HG02970 (cell line): Measurements from ENCODE around the gene CENPN.

ENCODE experiments used
- ATAC-seq: cut with Tn5 transposase; IDR thresholded peaks from one replicate; pipeline ENCODE4 v1.9.1; 2021; ENCODE audit warnings: mild to moderate bottlenecking, moderate library complexity, moderate number of reproducible peaks; ENCODE audit not compliant: unreplicated experiment, low FRiP score

Gene CENPN, protein sequence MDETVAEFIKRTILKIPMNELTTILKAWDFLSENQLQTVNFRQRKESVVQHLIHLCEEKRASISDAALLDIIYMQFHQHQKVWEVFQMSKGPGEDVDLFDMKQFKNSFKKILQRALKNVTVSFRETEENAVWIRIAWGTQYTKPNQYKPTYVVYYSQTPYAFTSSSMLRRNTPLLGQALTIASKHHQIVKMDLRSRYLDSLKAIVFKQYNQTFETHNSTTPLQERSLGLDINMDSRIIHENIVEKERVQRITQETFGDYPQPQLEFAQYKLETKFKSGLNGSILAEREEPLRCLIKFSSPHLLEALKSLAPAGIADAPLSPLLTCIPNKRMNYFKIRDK

DNA sequence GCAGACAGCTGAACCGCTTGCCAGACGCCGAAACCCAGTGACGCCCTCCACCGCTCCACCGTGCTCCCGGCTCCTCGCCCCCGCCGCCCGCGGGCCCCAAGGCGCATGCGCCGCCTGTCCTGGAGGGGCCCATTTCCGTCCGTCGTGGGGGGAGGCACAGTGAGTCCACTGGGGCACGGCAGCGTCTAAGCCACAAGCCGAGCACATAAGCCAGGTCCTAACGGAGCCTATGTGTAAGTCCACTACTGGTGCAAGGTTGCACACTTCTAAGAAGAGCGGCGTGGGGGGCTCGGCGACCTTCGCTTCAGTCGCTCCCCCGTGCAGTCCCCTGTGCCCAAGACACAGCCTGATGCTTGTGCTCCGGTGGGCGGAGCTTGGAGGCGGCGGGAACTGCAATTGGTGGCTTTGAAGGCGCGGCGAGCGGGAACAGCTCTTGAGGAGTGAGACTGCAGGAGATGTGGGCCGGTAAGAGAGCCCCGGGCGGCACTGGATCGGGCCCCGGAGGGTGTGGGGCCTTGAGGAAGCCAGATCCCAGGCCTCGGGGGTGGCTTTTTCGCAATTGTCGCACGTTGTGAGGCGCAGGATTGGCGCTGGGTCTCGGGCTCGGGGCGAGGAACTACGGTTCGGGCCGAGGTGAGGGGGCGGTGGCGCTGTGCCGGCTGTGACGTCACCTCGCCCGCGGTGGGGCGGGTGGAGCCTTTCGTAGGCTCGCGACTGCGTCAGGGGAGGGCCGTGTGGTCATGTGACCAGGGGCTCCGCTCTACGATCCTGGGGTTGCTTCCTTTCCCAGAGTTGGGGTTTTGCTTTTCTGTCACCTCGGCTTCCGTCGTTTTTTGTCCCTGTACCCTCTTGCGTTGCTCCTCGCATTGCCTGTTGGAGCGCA lies at the start of gene CENPN, which contains the start of gene CMC2:
TSS of gene CENPN (plus strand) at position 402 of the 883 bp plus-strand sequence. CDS start 4,726 bp downstream, outside the sequence.
TSS of gene CMC2 (minus strand) at position 73 of the 883 bp plus-strand sequence. CDS start 9,491 bp downstream, outside the sequence.
- peak; percentile 81 for ATAC-seq

DNA sequence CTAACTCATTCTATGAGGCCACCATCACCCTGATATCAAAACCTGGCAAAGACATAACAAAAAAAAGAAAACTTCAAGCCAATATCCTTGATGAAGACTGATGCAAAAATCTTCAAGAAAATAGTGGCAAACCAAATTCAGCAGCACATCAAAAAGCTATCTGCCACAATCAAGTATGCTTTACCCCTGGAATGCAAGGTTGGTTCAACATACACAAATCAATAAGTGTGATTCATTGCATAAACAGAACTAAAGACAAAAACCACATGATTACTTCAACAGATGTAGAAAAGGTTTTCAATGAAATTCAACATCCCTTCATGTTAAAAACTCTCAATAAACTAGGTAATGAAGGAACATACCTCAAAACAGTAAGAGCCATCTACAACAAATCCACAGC lies 48.7 kb upstream of the CENPN start:
- ATAC-seq = no peak

DNA sequence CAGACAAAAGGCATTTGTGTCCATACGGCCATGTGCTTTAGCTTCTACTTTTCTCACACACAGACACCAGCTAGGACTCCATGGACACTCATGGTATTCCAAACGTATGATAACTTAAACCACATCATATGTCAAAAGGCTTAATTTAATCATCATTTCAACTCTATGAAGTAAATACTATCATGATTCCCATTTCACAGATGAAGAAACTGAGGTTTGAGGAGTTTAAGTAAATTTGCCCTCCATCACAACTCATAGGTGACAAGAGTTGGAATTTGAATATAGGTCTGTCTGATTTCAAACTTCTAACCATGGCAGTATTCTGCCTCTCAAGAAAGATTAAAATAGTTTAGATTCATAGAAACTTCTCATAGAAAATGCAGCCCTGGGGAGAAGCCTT lies 44.1 kb upstream of the CENPN start:
- ATAC-seq = no peak

DNA sequence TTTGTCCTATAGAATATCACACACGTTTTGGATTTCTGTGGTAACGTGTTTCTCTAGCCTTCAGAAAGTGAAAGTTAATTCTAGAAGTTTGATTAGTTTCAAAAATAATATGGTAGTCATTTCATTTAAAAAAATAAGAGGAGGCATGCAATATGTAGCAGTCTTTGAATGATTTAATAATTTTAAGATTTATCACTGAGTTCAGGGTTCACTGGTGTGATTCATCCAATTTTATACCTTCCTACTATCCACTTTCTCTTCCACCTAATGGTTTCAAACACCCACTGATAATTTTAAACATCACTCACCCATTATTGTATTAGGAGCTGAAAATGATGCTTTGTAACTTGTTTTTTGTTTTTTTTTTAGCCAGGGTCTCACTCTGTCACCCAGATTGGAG lies 42.7 kb upstream of the CENPN start:
- ATAC-seq = no peak

DNA sequence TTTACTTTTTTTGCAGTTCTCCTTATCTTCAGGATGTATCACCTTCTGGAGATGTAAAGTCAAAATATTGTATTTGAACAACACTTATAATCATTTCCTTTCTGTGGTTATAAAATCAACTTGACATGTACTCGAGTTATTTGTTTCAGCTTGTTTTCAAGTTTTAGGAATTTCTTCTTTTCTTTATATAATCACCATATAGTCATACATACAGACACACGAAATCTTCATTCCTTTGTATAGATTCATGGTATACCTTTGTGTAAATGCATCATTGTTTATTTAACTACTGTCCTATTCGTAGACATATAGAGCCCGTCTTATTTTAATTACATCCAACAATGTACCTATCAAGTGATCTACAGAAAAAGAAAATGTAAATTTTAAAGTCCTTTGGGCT lies 40.4 kb upstream of the CENPN start:
- ATAC-seq = no peak

DNA sequence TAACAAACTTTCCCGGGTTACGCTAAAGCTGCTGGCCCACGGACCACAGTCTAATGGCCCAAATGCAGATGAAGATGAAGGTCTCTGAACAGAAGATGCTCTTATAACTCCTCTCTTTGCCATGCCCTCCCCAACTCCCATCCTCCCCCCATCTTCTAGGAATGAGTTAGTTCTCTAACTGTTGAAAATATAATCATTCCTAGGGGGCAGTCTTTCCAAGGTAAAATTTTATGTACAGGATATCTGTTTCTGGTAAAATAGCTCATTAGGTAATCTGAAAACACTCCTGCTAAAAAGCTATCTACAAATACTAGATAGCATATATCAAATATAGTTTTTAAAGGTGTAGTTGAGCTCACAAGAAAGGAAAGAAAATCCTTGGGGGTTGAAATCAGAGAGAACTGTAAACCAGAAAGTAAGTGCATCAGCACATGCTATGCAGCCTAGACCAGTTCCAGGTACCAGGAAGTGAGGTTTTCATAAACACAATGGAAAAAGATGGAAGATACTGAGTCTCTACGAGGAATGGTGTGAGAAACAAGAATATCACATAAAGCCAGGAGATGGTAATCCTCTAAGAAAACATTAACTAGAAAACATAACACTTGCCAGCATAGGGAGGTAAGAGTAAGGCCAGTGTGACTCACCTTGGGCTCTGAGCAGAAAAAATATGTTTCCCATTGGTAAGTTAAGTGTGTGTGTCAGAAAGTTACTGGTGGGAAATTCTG lies 38.5 kb upstream of the CENPN start:
- no peak for ATAC-seq

DNA sequence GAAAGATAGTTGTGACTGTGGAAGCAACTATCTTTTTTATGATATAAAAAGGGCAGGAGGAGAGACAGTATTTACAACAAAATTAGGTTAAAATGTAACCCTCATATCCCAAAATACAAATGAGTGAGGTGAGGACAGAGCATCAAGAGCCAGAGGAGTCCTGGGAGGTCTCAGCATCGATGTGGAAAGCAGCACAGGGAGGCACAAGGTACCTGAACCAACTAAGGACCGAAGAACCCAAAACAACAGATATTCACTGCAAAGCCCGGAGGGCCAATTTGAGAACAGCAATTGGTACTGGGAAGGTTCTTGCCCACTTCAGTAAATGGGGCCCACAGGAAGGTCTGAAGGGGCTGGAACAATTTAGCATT lies 37.9 kb upstream of the CENPN start:
- no peak for ATAC-seq

DNA sequence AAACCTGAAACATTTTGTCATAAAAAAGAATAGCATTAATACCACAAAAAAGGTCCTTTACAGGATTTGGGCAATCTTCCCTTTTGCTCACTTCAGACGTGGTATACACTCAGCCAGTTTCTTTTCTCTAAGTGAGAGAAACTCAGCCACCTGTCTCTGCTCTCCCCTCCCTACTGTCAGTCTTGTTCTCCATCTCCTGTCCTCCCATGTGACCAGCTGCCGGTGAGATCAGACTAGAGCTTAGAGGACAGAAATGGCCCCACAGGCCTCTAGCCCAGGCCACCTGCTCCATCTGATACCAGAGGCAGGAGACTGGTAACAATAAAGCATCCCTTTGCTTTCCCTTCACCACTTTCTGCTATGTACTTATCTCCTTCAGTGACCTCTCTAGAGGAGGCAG lies 35.2 kb upstream of the CENPN start:
- ATAC-seq = no peak

DNA sequence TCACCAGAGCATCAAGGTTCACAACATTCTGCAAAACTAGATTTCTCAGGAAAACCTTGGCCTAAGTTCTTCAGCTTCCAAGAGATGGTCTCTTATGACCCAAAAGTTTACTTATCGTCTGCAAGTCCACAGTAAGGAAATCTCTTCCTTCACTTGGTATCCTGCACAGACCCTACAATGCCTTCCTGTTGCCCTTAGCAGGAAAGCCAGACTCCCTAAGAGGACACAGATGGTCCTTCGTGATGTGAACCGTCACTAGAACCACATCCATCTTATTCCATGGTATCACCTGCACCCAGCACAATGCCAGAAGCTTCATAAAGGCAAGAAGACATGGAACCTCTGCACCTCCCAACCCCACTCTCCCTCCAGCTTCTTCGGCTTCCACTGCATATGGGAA lies 34.4 kb upstream of the CENPN start:
- no peak for ATAC-seq

DNA sequence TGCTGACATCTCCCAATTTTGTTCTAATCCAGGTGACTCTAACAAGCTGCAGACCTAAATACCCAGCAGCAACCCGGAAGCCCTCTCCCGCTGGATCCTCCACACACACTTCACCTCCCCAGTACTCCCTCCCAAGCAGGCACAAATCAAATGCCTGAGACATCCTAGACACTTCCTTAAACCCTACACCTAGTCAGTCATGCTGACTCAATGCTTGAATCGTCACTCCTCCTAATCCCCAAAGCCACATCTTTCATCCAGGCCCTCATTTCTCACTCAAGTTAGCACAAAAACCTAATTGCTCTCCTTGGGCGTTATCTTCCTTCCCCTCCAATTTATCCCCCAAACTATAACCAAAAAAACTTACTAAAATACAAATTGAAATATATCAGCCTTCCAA lies 33.0 kb upstream of the CENPN start:
- no peak for ATAC-seq

DNA sequence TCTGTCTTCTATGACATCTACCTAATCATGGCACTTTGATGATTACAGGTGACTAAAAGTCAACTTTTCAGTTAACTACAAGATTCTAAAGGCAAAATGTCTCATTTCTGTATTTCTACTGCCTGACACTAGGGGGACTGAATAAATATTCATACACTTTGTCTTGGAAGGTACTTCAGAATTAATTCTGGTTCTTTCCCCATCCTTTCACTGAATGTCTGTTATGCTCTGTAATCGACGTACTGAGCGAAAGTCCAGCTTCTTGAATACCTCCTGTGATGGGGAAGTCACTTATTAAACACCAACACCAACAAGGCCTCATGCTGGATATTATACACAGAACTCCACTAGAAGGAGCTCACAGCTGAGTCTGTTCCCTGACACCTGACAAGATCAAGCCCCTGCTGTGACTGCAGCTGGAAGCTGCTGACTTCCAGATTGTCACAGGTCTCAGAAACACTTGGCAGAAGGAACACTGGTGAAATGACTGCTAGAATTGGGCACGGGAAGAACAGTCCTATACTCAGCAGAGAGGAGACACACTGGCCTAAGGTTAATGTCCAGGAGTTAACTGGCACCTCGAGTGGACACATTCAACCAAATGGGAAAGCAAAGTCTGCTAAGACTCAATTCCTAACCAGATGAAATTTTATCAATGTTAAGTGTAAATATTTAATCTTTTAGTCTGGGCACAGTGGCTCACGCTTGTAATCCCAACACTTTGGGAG lies 32.2 kb upstream of the CENPN start:
- ATAC-seq = no peak

DNA sequence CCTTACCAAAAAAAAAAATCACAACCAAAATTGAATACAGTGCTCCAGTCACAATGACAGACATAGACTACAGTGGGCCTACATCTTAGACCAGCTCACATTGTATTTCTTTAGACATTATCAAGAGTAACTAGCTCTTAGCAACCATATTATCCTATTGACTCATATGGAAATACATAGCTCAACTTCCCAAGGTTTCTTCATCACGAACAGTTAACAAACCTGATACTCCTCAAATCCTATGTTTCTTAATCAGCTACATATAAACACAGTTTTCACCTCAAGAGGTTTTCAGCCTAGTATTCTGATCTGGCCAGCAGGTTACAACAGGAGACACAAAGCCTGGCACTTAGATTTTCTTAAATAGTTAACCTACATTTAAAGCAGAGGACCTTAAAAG lies 30.1 kb upstream of the CENPN start:
- no peak for ATAC-seq

DNA sequence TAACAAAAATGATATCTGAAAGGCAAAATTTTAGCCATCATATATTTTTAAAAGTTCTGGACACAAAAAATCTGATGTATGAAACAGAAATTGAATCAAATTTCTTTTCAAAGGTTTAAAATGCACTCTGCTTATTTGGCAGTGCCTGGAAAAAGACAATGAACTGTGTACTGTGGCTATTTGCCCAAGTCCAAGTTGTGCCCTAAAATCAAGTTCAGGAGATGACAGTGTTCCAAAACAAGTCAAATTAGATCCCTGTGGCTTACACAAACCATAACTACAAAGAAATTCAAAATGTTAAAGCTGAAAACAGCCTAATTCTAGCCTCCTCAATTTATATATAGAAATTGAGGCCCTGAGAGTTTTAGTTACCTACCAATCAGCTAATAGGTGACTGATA lies 25.9 kb upstream of the CENPN start:
- ATAC-seq = no peak

DNA sequence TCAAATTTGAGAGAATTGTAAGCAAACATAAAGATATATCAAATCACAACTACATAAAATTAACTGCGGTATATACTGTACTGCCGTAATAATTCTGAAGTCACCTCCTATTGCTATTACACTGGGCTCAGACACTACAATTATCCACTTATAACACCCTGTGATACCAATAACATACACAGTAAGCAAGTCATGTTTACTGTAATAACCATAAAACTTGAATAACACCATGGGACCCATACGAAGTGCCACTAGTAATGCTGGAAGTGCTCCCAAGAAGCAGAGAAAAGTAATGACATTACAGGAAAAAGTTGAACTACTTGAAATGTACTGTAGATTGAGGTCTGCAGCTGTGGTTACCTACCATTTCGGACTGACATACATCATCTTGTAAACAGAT lies 24.4 kb upstream of the CENPN start:
- no peak for ATAC-seq

DNA sequence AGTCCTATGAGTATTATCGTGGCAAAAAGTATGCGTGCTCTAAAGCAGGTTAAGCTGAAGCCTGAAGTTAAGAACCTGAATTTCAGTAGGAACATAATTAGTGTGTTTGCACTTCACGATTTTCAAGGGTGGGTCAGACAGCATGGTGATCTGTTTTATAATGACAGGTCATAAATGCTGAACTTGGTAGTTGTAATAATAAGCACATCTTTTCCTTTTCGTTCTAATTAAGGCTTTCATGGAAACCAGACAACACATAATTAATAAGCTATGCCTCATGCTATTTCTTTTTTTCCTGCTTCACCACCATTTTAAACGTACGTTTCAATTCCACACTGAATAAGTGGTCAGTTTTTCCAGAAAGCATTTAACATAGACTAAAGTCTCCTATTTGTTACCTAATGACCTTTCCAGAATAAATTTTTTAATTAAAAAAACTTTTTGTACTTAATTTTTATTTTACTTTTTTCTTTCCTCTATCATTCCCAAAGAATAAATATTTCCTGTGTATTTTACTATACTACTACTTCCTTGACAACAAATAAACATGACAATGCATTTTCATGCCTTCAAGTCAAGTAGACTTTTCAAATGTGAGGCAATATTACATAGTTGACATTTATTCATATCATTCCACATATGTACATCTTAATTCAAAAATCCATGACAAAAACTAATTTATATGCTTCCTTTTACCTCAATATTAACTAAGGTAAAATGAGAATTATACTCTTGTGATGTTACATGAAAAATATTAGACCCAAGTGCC lies 22.7 kb upstream of the CENPN start:
- no peak for ATAC-seq

DNA sequence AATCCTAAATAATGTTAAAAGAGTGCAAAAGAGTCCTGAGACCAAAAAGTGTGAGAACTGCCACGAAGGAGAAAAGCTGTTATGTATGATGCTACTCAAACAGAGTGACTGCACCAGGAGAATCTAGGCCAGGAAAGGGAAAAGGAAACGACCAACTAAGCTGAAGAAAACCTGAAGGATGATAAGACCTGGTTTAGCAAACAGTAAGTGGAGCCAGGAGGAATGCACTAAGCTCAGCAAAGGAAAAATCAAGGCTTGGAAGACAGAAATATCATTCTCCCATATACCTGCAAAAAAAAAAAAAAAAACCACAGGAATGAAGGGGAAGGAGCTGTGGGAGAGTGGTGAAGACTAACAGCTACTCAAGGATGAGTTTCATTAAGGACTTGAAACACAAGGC lies 21.4 kb upstream of the CENPN start:
- no peak for ATAC-seq

DNA sequence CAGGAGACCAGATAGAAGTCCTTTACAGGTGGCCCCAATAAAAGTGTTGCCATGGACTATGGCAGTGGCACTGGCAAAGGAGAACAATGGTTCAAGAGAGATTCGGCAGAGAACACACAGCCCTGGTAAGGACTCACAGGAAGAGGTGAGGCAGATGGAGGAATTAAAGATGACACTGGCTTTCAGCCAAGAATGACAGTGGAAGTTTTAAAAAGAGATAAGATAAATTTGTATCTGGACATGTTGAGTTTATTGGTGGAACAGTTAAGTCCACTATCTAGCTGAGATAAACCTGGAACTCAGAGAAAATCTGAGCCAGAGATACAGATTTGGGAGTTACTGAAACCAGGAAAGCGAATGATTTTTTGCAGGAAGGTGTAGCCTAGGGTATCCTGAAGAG lies 20.5 kb upstream of the CENPN start:
- ATAC-seq = no peak

DNA sequence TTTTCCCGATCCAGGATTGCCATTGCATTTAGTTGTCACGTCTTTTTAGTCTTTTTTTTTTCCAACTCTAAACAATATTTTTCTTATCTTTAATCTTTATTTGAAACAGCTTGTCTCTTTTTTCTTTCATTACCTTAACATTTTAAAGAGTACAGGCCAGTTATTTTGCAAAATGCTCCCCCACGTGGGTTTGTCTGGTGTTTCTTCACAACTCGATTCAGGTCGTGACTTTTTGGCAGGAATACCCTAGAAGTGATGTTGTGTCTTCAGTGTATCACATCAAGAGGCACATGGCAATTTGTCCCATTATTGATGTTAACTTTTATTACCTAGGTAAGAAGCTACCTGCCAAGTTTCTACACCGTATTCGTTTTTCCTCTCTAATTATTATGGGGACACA lies 18.3 kb upstream of the CENPN start:
- ATAC-seq = no peak

DNA sequence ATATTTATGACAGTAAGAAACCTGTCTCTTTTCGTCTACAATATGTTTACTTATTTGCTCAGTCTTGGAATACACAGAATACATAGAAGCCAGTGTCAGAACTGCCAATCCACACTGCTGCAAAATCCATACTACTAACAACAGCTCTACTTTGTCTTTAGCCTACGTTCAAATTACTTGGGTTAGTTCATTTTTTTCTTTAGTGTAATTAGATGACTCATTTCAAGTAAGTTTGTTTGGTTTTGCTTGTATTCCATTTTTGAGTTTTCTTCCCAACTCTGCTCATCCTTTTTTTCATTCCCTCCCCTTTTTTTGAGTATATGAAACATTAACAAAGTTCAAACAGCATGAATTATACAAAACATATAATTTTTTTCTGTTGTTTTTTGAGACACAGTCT lies 17.2 kb upstream of the CENPN start:
- ATAC-seq = no peak

DNA sequence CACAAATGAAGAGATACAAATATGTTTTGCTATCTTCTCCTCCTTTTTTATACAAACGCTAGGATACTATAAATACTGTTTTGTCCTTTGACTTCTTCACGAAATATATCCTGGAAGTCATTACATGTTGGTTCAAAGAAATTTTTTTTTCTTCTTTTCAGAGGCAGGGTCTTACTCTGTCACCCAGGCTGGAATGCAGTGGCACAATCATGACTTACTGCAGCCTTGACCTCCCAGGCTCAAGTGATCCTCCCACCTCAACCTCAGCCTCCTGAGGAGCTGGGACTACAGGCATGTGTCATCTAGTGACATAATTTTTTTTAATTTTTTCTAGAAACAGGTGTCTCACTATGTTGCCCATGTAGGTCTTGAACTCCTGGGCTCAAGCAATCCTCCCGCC lies 16.4 kb upstream of the CENPN start:
- ATAC-seq = no peak
